Measurements from ENCODE around the gene KCNQ4.

Gene KCNQ4

DNA sequence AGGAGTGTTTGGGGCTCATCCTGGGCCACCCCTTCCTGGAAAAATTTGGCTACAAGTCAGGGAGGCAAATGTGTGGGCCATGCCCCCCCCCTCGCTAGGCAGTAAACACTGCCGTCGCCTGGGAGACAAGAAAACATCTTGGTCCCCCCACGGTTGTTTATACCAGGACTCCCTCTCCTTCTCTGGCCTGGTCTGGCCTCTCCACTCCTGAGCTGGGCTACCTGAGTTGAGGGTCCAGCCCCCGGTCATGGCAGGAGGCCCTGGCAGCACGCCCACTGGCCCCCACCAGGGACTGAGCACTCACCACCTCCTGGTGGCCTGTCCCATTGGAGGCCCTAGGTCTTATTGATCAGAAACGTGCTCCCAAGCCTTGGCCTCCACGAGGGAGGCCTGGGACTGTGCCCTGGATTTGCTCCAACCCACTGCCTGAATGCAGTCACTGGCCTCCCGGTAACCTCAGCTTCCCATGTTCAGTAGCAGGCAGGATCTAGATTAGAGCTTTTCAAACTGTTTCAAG lies 15.8 kb downstream of the KCNQ4 start:
- DNase-seq = no peak
- Histone ChIP-seq H3K36me3 (no peaks in the 10 kb centered on the region), H3K27me3 (no peaks in the 10 kb centered on the region), H3K4me1 (no peaks in the 10 kb centered on the region), H3K4me3 (ENCODE audit: low read depth, low read length) (no peak overlapping the region), H3K9me3 (no peaks in the 10 kb centered on the region)
- TF ChIP-seq, protein P1, sequence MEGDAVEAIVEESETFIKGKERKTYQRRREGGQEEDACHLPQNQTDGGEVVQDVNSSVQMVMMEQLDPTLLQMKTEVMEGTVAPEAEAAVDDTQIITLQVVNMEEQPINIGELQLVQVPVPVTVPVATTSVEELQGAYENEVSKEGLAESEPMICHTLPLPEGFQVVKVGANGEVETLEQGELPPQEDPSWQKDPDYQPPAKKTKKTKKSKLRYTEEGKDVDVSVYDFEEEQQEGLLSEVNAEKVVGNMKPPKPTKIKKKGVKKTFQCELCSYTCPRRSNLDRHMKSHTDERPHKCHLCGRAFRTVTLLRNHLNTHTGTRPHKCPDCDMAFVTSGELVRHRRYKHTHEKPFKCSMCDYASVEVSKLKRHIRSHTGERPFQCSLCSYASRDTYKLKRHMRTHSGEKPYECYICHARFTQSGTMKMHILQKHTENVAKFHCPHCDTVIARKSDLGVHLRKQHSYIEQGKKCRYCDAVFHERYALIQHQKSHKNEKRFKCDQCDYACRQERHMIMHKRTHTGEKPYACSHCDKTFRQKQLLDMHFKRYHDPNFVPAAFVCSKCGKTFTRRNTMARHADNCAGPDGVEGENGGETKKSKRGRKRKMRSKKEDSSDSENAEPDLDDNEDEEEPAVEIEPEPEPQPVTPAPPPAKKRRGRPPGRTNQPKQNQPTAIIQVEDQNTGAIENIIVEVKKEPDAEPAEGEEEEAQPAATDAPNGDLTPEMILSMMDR (IDR thresholded peaks at IDR 0.05; ENCODE audit: low read depth, low read length) = no peak

DNA sequence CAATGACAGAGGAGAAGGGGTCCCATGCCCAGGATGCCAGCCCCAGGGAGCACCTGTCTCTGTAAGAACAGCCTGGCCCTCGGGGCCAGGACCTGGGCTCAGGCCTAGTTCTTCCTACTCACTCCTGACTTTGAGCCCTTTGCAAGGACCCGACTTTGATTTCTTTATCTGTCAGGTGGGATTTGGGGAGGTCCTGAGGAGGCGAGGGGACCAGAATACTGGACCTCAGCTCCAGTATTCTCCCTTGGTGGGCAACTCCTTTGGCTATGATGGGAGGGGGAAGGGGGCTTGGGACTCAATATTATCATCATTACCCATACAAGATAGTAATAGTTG lies 18.1 kb downstream of the KCNQ4 start:
- Histone ChIP-seq H3K4me3 (ENCODE audit: low read depth, low read length) (peak overlapping the region; percentile 35), H3K4me1 (no peaks in the 10 kb centered on the region)

DNA sequence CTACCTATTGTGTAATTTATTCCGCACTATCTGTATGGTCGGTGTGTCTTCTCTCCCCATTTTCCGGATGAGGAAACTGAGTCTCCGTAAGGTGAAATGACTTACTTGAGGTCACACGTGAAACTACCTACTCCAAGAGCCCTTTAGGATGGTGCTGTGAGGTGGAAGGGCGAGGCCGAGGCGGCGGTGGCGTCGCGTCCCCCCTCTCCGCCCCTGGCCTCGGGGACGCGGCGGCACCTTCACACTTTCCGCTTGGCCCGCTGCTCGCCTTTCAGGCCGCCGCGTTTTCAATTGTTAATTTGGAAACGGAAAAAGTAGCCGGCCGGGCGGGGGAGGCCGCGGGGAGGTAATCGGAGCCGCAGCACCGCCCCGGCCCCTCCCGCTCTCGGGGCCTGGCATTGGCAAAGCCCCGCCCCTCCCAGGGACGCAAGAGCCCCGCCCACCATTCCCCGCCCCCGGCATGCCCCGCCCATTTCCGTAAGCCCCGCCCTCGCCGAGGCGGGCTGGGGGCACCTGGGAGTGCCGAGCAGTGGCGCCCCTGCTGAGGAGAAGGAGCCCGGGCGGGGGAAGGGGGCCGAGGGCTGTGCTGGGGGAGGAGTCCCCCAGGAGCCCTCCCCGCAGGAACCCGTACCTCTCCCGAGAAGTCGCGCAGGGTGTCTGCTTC lies 18.6 kb downstream of the KCNQ4 start:
- DNase-seq = peak; percentile 75
- TF ChIP-seq, protein P1 (IDR thresholded peaks at IDR 0.05; ENCODE audit: low read depth, low read length) = no peak
- no peaks in the 10 kb centered on the region for H3K9me3 ChIP-seq
- H3K36me3 ChIP-seq = no peaks in the 10 kb centered on the region
- no peaks in the 10 kb centered on the region for H3K27me3 ChIP-seq
- no peaks in the 10 kb centered on the region for H3K4me1 ChIP-seq
- peak overlapping the region; percentile 35 for H3K4me3 ChIP-seq (ENCODE audit: low read depth, low read length)

More for the DNA sequence above, 18.1 kb downstream of the KCNQ4 start:
- Histone ChIP-seq H3K36me3 (no peaks in the 10 kb centered on the region), H3K9me3 (no peaks in the 10 kb centered on the region), H3K27me3 (no peaks in the 10 kb centered on the region)
- TF ChIP-seq, protein P1 (IDR thresholded peaks at IDR 0.05; ENCODE audit: low read depth, low read length) = no peak
- no peak for DNase-seq

DNA sequence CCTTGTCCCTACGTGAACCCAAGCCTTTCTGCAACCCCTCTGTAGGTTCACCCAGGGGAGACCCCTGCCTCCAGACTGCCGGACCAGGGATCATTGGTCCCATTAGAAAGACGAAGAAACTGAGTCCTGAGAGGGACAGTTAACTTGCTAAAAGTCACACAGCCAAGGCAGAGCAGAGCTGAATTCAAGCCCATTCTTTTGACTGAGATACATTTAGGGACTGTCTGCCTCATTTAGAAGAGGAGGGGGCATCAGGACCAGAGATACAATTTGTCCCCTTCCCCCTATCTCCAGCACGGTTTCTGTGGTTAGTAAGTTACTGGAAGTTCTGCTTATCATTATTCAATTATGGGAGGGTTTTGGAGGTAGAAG lies 19.1 kb downstream of the KCNQ4 start:
- DNase-seq = no peak
- Histone ChIP-seq H3K4me3 (ENCODE audit: low read depth, low read length) (no peak overlapping the region), H3K4me1 (no peaks in the 10 kb centered on the region), H3K27me3 (no peaks in the 10 kb centered on the region), H3K9me3 (no peaks in the 10 kb centered on the region), H3K36me3 (no peaks in the 10 kb centered on the region)
- TF ChIP-seq, protein P1 (IDR thresholded peaks at IDR 0.05; ENCODE audit: low read depth, low read length) = no peak

DNA sequence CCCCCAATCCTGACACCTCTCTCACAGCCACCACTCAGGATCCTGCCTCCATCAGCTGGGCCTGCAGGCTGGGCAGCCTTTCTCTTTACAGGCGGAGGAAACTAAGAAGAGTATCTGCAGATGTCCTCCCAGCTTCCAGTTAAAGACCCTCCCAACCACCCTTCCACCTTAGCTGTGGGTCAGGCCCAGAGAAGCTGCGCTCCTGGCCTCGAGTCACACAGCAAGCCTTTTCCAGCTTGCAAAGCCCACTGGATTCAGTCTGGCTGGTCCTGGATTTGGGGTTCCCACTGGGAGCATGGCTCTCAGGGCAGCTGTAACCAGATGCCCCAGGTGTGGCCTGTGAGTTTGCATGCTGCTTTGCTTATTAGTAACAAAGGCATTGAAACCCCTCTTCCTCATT lies 19.9 kb downstream of the KCNQ4 start:
- no peaks in the 10 kb centered on the region for H3K4me1 ChIP-seq
- TF ChIP-seq, protein P1 (IDR thresholded peaks at IDR 0.05; ENCODE audit: low read depth, low read length) = no peak
- no peaks in the 10 kb centered on the region for H3K9me3 ChIP-seq
- no peaks in the 10 kb centered on the region for H3K36me3 ChIP-seq
- H3K27me3 ChIP-seq = no peaks in the 10 kb centered on the region
- no peak overlapping the region for H3K4me3 ChIP-seq (ENCODE audit: low read depth, low read length)
- DNase-seq = no peak

DNA sequence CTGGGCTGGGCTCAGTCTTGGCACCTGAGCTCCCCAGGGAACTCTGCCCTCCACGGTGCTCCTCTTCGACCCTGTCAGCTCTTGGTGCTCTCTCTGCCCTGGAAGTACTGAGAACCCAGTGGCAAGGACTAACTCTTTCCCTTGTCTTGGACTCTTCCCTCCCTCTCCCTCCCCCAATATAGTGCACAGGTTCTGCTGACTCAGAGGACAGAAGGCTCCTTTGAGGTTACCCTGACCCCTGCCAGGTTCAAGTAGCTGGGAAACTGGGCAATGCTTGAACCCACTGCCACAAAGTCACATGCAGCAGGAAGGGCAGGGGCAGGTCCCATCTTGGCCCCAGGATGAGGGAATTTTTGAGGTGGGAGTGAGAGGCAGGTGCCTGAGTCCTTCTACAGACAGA lies 20.3 kb downstream of the KCNQ4 start:
- H3K4me3 ChIP-seq (ENCODE audit: low read depth, low read length) = no peak overlapping the region
- TF ChIP-seq, protein P1 (IDR thresholded peaks at IDR 0.05; ENCODE audit: low read depth, low read length) = no peak
- no peaks in the 10 kb centered on the region for H3K4me1 ChIP-seq
- H3K9me3 ChIP-seq = no peaks in the 10 kb centered on the region
- no peaks in the 10 kb centered on the region for H3K27me3 ChIP-seq
- no peak for DNase-seq
- H3K36me3 ChIP-seq = no peaks in the 10 kb centered on the region
